ENCODE data around the gene FUT8.
"Not testable (repeated sequence)": the region's sequence is repeated elsewhere in the genome, so short reads cannot be mapped to it uniquely, and the experiment has no call there.

Gene FUT8

GRCh38 chr14:65424531-65424930 lies 12.0 kb downstream of the FUT8 start:
- no peak for TF ChIP-seq CTCF (IDR thresholded peaks at IDR 0.05; ENCODE audit: low read depth, low read length)
- DNase-seq (ENCODE audit: extremely low read depth, low read depth): no peak

- DNase-seq (ENCODE audit: extremely low read depth, low read depth): no peak
- TF ChIP-seq CTCF (IDR thresholded peaks at IDR 0.05; ENCODE audit: low read depth, low read length): no peak
These were observed 13.4 kb downstream of the FUT8 start for GRCh38 chr14:65425885-65426284.

GRCh38 chr14:65426902-65427301 lies 14.4 kb downstream of the FUT8 start:
- not testable (repeated sequence) for DNase-seq (ENCODE audit: extremely low read depth, low read depth)

GRCh38 chr14:65428691-65429090 lies 16.2 kb downstream of the FUT8 start:
- DNase-seq (ENCODE audit: extremely low read depth, low read depth): no peak
- no peak for TF ChIP-seq CTCF (IDR thresholded peaks at IDR 0.05; ENCODE audit: low read depth, low read length)

- no peak for DNase-seq (ENCODE audit: extremely low read depth, low read depth)
- no peak for TF ChIP-seq CTCF (IDR thresholded peaks at IDR 0.05; ENCODE audit: low read depth, low read length)
These were observed 17.2 kb downstream of the FUT8 start for GRCh38 chr14:65429757-65430156.

- TF ChIP-seq CTCF (IDR thresholded peaks at IDR 0.05; ENCODE audit: low read depth, low read length): no peak
- DNase-seq (ENCODE audit: extremely low read depth, low read depth): no peak
These were observed 18.7 kb downstream of the FUT8 start for GRCh38 chr14:65431245-65431644.

GRCh38 chr14:65431951-65432350 lies 19.4 kb downstream of the FUT8 start:
- DNase-seq (ENCODE audit: extremely low read depth, low read depth): no peak
- TF ChIP-seq CTCF (IDR thresholded peaks at IDR 0.05; ENCODE audit: low read depth, low read length): no peak

GRCh38 chr14:65432361-65432948 lies 19.9 kb downstream of the FUT8 start:
- no peak for DNase-seq (ENCODE audit: extremely low read depth, low read depth)
- no peak for TF ChIP-seq CTCF (IDR thresholded peaks at IDR 0.05; ENCODE audit: low read depth, low read length)
